Epidermal melanocyte (primary cell): Measurements from ENCODE around the gene VASN.
A peak's percentile ranks its signal among the peaks of the same experiment; 100 is the strongest.
"Not testable (repeated sequence)": the region's sequence is repeated elsewhere in the genome, so short reads cannot be mapped to it uniquely, and the experiment has no call there.

Source experiments
- DNase-seq: peaks from one replicate; pipeline ENCODE4 v3.0.0; 2011; ENCODE audit warnings: low spot score; ENCODE audit not compliant: insufficient read length

The VASN gene

DNA sequence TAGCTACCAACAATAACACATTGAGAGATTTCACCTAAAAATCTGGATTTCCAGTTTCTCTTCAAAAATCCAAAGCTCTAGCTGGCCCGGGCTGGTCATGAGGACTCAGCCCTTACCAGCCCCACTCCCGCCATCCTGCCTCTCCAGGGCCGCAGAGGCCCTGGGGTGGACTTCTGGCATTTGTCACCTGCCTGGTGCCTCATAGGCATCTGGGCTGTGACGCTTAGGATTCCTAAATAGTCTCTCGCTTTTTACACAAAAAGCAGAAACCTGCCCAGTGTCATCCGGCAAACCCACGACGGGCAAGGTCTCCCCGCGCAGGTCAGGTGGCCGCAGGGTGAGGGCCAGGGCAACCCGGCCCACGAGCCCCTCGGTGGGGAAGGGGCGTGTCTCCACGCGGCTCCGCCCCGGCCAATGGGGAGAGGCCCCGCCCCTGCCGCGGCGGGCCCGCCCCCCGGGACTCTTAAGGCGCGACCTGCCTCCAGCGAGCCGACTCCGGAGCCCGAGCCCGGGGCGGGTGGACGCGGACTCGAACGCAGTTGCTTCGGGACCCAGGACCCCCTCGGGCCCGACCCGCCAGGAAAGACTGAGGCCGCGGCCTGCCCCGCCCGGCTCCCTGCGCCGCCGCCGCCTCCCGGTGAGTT is at the start of gene VASN:
VASN (plus strand) TSS at position 492 of the 644 bp plus-strand sequence. CDS start 9,030 bp downstream, outside the sequence.
- peak; percentile 92 for DNase-seq

DNA sequence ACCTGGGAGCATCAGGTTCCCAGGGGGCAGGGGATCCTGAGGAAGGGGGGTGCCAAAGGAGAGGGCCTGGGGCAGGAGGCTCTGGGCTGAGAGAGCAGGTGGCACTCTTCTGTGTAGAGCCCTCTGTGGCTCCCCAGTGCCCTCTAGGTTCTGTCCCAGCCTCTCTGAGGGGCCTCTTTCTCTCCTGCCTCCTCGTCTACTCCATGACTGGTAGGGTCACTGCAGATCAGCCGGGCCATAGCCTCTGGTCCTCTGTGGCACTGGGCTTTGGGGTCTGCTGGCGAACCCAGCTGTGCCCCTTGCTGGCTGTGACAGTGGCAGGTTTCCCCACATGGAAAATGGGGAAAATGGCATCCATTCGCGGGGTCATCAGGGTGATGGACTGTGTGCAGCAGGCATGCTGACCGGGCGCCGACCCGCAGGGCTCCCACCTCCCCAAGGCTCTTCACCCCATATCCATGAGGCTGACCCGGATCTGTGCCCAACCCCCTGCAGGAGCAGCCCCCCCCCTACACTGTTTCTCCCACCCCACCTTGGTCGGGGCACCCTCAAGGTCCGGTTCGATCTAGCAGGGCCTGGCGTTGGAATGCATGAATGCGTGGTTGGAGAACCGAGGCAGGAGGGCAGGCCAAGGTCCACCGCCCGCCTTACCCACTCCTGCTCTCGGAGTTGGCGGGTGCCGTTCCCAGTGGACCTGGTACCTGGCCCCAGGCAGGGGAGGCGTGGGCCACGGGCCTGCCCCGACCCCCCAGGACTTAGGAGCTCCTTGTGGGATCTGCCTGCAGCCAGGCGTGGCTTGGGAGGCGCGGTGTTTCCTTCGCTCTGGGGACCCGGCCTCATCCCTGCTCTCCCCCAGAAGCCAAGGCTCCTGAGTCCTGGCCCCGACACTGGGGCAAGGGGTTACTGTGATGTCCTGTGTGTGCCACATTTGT is 49.3 kb upstream of the VASN start:
- no peak for DNase-seq

DNA sequence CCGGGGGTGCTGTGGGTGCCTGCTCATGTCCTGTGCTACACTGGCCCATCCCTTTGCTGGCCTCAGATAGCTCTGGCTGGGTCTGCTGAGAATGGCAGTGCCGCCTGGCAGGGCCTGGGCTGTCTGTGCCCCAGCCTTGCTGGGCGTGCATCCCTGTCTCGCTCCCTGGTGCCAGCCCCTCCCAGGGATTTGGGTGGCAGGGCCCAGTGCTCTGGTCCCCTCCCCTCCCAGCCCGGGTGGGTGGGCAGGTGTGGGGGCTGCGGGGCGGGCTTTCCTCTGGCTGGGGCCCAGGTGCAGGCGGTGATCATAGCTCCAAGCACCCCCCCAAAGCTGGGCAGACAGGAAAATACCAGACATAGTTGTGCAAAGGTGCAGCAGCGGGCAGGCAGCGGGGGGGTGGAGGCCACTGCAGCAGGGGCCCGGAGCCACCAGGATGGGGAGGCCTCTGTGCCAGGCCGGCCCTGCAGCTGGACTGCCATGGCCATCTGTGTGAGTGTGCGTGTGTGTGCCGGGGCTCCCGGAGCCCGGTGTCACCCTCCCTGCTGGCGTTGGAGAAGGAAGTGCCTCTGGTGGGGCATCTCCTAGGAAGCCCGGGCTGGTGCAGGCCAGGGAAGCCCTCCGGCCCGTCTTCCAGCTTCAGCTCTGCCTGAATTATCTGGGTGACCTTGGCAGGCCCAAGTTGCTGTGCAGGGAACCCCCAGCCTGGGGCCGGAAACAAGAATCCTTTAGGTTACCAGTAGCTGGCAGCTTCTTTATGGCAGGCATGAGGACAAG is 48.4 kb upstream of the VASN start:
- DNase-seq: no peak

DNA sequence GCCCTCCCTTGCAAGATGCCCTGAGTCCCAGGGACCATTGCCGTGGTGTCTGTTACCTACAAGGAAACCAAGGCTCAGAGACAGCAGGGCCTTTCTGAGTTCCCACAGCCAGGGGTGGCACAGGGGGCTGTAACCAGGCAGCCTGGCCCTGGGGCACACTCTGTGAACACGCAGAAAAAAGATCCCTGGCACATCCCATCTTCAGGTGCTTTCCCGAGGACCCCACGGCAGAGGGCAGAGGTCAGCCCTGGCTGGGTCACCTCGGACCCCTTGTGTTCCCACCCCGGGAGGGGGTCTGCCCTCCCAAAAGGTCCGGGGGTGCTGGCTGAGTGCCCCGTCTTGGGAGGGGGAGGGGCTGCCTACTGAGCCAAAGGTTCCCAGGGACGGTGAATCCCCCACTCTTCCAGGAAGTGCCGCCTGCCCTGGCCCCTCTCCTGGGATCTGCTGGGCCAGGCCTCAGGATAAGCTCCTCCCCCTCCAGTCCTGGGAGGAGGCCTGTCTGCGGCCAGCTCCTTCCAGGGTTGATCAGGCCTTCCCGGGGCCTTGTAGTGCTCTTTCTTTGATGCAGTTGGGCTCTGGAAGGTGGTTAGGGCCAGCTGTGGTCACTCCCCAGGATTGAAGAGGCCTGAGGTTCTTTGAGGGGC is 47.7 kb upstream of the VASN start:
- peak; percentile 89 for DNase-seq

DNA sequence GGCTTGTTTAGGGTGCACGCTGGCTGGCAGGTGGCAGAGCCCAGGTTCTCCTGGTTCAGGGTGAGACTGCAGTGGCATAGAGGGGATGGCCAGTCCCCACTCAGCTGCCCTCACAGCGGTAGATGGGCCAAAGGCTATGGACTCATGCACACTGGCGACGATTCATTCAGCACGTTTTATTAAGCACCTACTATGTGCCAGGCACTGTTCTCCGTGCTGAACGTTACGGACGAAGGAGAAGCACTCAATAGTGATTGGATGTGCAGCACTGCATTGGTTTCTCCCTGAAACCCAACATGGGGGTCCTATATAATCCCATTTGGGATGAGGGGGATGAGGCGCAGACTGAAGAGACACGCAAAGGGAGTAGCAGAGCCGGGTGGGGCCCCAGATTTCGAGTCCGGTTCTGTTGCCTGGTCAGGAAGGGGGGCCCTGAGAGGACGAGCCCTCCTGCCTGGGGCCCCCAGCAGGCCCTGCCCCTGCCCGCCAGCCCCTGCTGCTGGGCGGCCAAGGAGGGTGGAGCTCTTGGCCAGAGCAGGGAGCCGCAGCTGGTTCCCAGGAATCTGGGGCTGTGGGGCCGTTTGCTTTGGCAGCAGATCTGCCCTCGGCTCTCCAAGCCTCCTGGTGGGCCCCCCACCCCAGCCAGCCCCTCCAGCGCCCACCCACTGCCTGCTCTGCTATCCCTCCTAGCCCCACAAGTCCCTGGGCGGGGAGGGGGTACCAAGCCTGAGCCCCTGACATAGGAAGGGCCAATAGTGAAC is 47.0 kb upstream of the VASN start:
- no peak for DNase-seq

DNA sequence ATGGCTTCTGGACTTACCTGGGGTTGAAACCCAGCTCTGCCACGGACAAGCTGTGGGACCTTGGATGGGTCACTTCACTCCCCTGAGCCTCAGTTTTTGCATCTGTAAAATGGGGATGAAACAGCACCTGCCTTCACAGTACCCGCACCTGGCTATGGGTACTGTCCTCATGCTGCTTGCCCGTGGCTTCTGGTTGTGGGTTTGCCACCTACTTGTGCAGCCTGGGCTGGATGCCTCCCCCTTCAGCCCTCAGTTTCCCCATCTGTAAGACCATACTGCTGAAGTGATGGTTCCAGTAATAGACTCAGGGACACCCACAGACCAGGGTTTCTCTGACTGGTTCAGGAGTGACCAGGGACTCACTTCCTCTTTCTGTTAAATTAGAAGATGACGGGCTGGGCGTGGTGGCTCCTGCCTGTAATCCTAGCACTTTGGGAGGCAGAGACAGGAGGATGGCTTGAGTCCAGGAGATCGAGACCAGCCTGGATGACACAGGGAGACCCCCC is 46.3 kb upstream of the VASN start:
- no peak for DNase-seq

DNA sequence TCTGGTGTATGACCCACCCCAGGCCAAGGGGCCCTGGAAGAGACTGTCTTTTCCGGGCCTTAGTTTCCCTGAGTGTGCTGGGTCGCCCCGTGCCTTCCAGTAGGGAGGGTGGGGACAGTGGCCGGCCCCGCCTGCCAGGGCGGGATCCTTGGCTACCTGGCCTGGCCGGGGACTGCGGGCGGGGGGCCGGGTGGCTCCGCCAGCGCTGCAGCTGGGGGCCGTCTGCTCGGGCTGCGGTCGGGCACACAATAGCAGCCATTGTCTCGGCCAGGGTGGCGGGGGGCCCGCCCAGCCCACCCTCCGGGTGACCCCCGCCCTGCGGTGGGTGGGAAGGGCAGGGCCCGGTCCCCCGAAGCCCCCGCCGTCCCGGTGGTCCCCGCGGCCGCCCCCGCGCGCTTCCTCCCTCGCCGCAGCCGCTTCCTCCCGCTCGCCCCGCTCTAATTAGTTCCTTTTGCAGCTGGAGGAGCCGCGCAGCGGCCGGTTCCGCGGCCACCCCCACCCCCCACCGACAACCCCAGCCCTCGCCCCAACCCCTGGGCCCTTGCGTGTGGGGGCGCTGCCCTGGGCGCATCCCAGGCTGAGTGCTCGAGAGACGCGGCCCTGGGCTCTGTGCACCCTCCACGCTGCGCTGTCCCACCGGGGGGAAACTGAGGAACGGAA is 44.1 kb upstream of the VASN start:
- no peak for DNase-seq

DNA sequence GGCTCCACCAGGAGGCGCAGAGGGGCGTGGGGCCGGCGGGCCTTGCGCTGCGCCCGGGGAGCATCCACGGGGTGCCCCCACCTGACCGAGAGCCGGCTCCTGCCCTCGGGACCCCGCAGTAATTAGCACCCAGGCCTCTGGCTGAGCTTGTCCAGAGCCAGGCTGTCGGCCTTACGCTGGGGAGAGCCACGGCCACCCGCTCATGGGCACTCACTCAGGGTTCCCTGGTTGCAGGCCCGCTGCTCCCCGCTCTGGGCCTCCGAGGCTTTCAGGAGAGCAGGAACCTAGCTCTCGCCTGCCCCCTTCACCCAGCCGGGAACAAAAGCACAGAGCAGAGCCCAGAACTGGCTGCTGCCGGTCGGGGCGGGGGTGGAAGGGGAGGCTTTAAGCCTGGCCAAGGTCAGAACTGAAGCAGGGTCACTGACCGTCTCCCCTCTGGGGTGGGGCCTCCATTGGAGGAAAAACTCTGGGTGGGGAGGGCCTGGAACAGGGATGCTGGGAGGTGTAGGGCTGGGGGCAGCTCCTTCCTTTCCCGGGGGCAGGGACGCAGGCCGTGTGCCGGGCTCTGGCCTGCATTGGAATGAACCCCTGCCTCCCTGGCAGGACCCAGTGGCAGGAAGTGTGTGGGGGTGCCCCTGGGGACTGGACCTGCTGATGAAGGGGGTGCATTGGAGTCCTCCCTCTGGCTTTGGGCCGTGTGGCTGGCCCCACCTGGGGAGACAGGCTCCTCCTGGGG is 43.4 kb upstream of the VASN start:
- DNase-seq: peak; percentile 93

DNA sequence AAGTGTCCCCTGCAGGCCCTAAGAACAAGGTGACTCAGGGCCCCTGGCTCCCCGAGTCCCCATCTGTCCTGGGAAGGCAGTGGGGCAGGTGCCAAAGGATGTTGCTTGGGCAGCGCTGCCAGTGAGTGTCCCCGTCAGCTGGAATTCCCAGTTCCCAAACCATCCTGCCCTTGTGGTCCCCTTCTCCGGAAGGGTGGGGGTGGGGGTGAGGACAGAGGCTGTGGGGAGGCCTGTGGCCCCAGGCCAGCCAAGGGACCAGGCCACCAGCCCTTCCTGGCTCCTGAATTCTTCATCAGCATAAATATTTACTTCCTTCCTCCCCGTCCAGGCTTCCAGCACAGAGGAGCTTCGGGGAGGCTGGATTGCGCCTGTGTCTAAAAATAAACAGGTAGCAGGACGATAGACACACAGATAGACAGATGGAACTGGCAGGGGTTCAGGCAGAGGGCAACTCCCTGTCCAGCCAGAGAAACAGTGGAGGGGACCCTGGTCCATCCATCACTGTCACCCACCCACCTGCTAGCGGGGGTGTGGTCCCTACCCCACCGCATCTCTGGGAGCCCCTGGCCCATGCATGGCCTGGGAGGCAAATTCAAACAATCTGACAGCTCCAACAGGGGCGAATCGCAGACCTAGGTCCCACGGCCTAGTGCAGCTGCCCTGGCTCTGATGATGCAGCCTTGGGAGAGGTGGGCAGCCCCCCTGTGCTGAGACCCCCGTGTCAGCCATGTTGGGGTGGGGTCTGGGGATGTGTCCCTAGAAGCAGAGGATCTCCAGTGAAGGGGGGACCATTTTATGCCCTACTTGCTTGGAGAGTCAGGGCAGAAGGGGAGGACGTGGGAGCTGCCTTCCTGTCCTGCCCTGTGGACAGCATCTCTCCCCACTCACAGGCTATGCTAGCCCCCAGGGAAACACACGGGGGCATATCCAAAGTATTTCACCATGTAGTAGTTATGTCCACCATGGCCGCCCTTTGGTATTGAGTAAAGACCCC is 42.6 kb upstream of the VASN start:
- DNase-seq: no peak

DNA sequence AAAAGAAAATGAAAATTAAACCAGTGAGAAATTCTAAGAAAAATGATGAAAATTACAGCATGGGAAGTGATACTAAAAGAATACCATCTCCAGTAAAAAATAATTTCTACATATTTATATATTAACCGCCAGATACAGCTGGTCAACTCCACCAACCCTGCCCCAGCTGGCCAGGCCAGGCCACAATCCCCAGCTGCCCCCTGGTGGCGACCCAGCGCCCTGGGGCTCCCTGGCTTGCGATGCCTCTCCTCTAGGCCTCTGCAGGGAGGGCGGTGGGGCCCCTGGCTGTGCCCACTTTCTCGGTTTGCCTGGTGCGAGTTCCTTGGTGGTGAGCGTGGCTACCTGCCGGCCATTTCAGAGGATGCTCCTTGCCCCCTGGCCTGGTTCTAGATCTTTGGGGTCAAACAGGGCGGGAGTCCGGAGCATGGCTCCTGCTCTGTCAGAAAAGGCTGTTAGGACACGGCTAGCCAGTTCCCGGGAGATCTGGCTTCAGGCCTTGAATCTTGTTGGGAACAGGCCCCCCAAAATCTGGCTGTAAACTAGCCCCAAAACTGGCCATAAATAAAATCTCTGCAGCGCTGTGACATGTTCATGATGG is 41.3 kb upstream of the VASN start:
- DNase-seq: peak; percentile 96

DNA sequence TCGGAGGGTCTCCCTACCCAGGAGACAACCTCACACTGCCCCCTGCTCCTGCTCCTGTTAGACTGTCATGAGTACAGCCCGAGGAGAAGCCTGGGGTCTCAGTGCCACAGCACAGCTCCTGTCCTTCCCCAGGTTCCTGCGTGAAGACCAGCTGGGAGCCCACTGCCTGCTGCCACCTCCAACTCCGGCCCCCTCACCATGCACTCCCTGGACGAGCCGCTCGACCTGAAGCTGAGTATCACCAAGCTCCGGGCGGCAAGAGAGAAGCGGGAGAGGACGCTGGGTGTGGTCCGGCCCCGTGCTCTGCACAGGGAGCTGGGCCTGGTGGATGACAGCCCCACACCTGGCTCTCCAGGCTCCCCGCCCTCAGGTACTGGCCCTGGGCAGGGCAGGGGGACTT is 39.6 kb upstream of the VASN start:
- DNase-seq: no peak

DNA sequence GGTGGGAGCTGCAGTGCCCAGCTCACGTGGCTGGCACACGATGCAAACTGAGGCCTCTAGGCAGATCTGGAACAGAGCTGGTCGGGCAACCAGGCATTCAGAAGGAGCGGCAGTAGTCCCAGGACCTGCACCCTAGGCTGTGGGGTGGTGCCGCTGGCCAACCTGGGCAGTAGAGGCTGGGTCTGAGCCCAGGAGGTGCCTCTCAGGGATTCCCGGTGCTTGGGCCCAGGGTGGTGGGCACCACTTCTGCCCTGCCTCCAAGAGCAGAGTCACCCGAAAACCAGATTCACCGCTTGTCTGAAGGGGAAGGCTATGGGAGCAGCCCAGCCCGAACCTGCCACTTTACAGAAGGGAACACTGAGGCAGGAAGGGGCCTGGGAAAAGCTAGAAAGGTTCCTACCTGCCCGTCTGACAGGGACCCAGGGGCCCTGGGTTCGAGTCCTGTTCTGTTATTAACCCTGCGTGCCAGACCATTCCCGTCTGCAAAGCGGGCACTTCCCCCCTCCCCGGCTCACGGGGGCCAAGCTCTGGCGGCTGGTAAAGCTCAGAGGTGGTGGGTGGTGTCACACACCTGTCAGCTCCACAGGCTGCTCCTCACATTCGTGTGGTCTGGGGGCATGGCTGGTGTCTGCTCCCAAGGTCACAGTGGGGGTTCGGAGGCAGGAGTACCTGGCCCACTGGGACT is 38.9 kb upstream of the VASN start:
- no peak for DNase-seq

DNA sequence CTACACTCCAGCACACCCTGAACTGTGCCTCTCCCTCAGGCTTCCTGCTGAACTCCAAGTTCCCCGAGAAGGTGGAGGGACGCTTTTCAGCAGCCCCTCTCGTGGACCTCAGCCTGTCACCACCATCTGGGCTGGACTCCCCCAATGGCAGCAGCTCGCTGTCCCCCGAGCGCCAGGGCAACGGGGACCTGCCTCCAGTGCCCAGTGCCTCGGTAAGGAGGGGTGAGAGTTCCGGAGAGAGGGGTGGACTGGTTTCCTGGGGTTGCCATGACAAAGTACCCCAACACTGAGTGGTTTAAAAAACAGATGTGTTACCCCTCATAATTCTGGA is 38.4 kb upstream of the VASN start:
- DNase-seq: no peak

DNA sequence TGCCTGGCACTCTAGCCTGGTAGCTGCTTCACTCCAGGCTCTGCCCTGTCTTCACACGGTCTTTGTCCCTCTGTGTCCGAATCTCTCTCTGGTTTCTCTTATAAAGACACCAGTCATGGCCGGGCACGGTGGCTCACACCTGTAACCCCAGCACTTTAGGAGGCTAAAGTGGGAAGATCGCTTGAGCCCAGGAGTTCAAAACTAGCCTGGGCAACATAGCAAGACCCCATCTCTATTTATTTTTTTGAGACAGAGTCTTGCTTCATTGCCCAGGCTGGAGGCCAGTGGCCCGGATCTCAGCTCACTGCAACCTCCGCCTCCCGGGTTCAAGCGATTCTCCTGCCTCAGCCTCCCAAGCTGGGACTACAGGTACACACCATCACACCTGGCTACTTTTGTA is 37.9 kb upstream of the VASN start:
- not testable (repeated sequence) for DNase-seq

DNA sequence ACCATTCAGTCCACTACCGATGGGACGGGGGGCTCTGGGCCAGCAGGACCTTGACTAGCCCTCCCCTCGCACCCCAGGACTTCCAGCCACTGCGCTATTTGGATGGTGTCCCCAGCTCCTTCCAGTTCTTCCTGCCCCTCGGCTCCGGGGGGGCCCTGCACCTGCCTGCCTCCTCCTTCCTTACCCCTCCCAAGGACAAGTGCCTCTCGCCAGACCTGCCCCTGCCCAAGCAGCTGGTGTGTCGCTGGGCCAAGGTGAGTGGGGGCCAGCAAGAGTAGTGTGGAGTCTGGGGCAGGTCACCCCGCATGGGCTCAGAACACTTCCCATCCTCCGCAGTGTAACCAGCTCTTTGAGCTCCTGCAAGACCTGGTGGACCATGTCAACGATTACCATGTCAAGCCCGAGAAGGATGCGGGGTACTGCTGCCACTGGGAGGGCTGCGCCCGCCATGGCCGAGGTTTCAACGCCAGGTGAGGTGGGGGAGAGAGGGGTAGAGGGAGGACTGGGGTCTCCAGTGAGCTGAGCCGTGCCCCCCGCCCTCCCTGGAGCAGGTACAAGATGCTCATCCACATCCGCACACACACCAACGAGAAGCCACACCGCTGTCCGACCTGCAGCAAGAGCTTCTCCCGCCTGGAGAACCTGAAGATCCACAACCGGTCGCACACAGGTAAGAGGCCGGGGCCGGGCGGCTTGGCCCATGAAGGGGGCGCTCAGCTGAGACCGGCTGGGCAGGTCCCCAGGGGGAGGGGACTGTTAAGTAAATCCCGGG is 36.7 kb upstream of the VASN start:
- no peak for DNase-seq
